ENCODE results near the gene IDUA. TPM values are rescaled to one million over a fixed set of nuclear protein-coding genes. Genes with fewer than 3 reads are reported as not detected.

The IDUA gene
- total RNA-seq, 1 donor from 2014 or later: 32.9 TPM

DNA sequence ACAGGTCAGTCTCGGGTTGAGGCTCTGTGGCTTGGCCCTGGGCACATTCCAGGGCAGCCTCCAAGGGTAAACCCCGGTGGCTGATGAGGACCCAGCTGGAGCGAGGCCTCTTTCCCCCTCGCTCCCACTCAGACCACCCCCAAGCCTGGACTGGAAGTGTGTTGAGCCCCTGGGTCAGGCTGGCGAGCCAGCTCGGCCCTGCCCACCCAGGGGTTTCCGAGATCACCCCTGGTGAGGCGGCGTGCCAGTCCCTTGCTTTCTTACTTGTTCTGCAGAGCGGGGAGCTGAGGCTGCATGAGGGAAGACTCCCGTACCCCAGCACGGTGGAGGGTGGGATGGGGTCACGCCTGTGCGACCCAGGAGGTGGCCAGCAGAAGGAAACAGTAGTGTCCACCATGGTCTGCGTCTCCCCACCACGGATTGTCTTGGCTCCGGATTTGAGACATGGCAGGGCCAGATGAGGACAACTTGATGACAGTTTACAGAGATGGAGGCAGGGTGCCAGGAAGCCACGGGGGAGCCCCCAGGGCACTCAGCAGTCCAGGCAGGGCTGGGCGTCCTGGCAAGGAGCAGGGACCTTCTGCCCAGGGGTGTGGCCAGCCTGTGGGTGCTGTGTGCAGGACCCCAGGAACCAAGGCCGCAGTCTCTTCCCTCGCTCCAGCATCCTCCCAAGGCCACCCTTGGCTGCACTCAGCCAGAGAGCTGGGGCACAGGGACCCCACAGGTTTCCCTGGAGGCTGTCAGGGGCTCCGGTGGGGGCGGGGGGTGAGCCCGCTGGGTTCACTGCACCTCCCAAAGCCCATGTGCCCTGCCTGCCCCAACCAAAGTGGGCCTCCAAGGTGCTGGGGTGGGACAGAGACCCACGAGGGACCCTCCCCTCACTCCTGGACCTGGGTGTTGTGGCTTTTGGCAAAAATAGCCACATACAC is 18.0 kb downstream of the IDUA start:
- Mint-ChIP-seq H3K4me1 (peaks cover 19% of the 10 kb centered on the region), H3K9me3 (no peaks in the 10 kb centered on the region), H3K4me3 (no peak overlapping the region), H3K27ac (no peak overlapping the region), H3K36me3 (ENCODE audit: low read depth) (peaks cover under 1% of the 10 kb centered on the region), H3K27me3 (peaks cover 33% of the 10 kb centered on the region)
- POLR2A ChIA-PET: no interaction called here
- no peak for ATAC-seq (ENCODE audit: low read depth)
- no peak for DNase-seq
- TF ChIP-seq CTCF (IDR thresholded peaks at IDR 0.05): no peak
- CTCF ChIA-PET: no interaction called here
- intact Hi-C loops (cut with micrococcal nuclease): loop anchor here (5.0 kb wide), 1 partner anchor 263 kb away; no protein-coding TSS in a partner anchor

DNA sequence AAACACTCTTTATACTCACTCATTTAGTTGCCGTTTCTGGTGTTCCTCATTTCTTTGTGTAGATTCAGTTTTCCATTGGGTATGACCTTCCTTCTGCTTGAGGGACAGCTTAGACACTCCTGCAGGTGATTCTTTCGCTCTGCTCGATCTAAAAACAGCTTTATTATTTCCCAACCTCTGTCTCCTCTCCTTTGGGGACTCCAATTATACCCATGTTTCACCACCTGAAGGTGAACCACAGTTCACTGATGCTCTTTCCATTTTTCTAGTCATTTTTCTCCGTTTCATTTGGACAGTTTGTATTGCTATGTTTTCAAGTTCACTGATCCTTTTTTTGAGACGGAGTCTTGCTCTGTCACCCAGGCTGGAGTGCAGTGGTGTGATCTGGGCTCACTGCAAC is 20.0 kb downstream of the IDUA start:
- CTCF ChIA-PET: no interaction called here

GRCh38 chr4:1008840-1009541 is 22.1 kb downstream of the IDUA start:
- Mint-ChIP-seq H3K4me1 (peaks cover 15% of the 10 kb centered on the region), H3K4me3 (peak overlapping the region; percentile 82), H3K9me3 (no peaks in the 10 kb centered on the region), H3K27ac (no peak overlapping the region), H3K27me3 (peaks cover 27% of the 10 kb centered on the region), H3K36me3 (ENCODE audit: low read depth) (peaks cover 1% of the 10 kb centered on the region)
- DNase-seq (peak; percentile 50), ATAC-seq (ENCODE audit: low read depth) (no peak)
- CTCF ChIA-PET: interaction anchor here (1.4 kb wide), 1 partner anchor 22 kb away, joined by 3 read pairs; the partner anchor contains the start of gene IDUA
- POLR2A ChIA-PET: interaction anchor here (1.6 kb wide), 1 partner anchor 73 kb away, joined by 3 read pairs; no protein-coding TSS in a partner anchor
- intact Hi-C loops (cut with micrococcal nuclease): loop anchor here (2.0 to 5.0 kb wide), 3 partner anchors 48 to 267 kb away; partner anchors contain the start of gene CTBP1
- no peak for TF ChIP-seq CTCF (IDR thresholded peaks at IDR 0.05)

More for the DNA sequence above, 20.0 kb downstream of the IDUA start:
- Mint-ChIP-seq H3K4me1 (peaks cover 17% of the 10 kb centered on the region), H3K36me3 (ENCODE audit: low read depth) (peaks cover 1% of the 10 kb centered on the region), H3K27ac (no peak overlapping the region), H3K27me3 (peaks cover 31% of the 10 kb centered on the region), H3K9me3 (no peaks in the 10 kb centered on the region), H3K4me3 (no peak overlapping the region)
- intact Hi-C loops (cut with micrococcal nuclease): loop anchor here (5.0 kb wide), 1 partner anchor 265 kb away; no protein-coding TSS in a partner anchor
- ATAC-seq (ENCODE audit: low read depth): no peak
- DNase-seq: no peak
- POLR2A ChIA-PET: no interaction called here
- no peak for TF ChIP-seq CTCF (IDR thresholded peaks at IDR 0.05)

- no peaks in the 10 kb centered on the region for H3K9me3 Mint-ChIP-seq
- intact Hi-C loops (cut with micrococcal nuclease): loop anchor here (1.0 to 5.0 kb wide), 12 partner anchors 17 to 1233 kb away; partner anchors contain the start of genes CTBP1, DGKQ, GAK and HAUS3
- H3K27me3 Mint-ChIP-seq: peaks cover 23% of the 10 kb centered on the region
- H3K4me1 Mint-ChIP-seq: peaks cover 15% of the 10 kb centered on the region
- H3K36me3 Mint-ChIP-seq (ENCODE audit: low read depth): peaks cover 1% of the 10 kb centered on the region
- peak overlapping the region; percentile 86 for H3K4me3 Mint-ChIP-seq
- ATAC-seq (ENCODE audit: low read depth) (peak; percentile 68), DNase-seq (peak; percentile 78)
- POLR2A ChIA-PET: interaction anchor here (0.9 to 2.0 kb wide), 8 partner anchors 12 to 267 kb away, joined by 3 to 8 read pairs (median 4); partner anchors contain the start of genes GAK and TMEM175
- H3K27ac Mint-ChIP-seq: no peak overlapping the region
- no peak for TF ChIP-seq CTCF (IDR thresholded peaks at IDR 0.05)
- CTCF ChIA-PET: interaction anchor here (1.4 kb wide), 1 partner anchor 23 kb away, joined by 3 read pairs; the partner anchor contains the start of gene IDUA
Measured at GRCh38 chr4:1009542-1010394, 22.9 kb downstream of the IDUA start.
